DND-41 (cell line): ENCODE measurements around the gene FSD1L.

Source experiments
- ATAC-seq: fragments of 200-7000 bp; cut with Tn5 transposase; 3 replicates; pipeline ENCODE4 v1.9.1; 2021; ENCODE audit warnings: low read depth; ENCODE audit not compliant: insufficient read depth
- DNase-seq: peaks from one replicate; pipeline ENCODE4 v3.0.0-alpha.2; 2020
- H2AFZ ChIP-seq: 2 replicates; pipeline ENCODE4 v1.6.0; 2012; ENCODE audit warnings: low read depth, low read length
- H3K27ac ChIP-seq: 2 replicates; pipeline ENCODE4 v1.5.1; 2012; ENCODE audit warnings: low read length, inconsistent platforms
- H3K27me3 ChIP-seq: fragments of 200-600 bp; sonication (generic); 2 replicates; pipeline ENCODE4 v1.6.0; 2012; ENCODE audit warnings: low read length, mild to moderate bottlenecking, inconsistent platforms; ENCODE audit not compliant: insufficient read depth, poor library complexity
- H3K36me3 ChIP-seq: 2 replicates; pipeline ENCODE4 v1.5.1; 2012; ENCODE audit warnings: low read length, inconsistent platforms; ENCODE audit not compliant: insufficient read depth
- H3K4me1 ChIP-seq: 2 replicates; pipeline ENCODE4 v1.5.1; 2012; ENCODE audit warnings: mild to moderate bottlenecking, low read length; ENCODE audit not compliant: insufficient read depth
- H3K4me2 ChIP-seq: 2 replicates; pipeline ENCODE4 v1.6.0; 2012; ENCODE audit warnings: mild to moderate bottlenecking, moderate library complexity, low read length, inconsistent platforms; ENCODE audit not compliant: insufficient read depth
- H3K4me3 ChIP-seq, 2 experiments: fragments of 200-600 bp in 1 of 2; shearing (Covaris generic) in 1 of 2; 2 replicates each; pipeline ENCODE4 v1.5.1; 2012 to 2016; ENCODE audit warnings: inconsistent platforms in 2 of 2, low read length in 2 of 2, mild to moderate bottlenecking in 2 of 2, low read depth in 1 of 2, moderate library complexity in 1 of 2
- H3K79me2 ChIP-seq: 2 replicates; pipeline ENCODE4 v1.6.0; 2012; ENCODE audit warnings: low read length, inconsistent platforms; ENCODE audit not compliant: insufficient read depth
- H3K9ac ChIP-seq: 2 replicates; pipeline ENCODE4 v1.6.0; 2012; ENCODE audit warnings: low read depth, mild to moderate bottlenecking, inconsistent platforms, low read length, moderate library complexity
- H3K9me3 ChIP-seq: 2 replicates; pipeline ENCODE4 v1.5.1; 2012; ENCODE audit warnings: low read length, moderate library complexity, mild to moderate bottlenecking, inconsistent platforms; ENCODE audit not compliant: insufficient read depth, severe bottlenecking
- H4K20me1 ChIP-seq: 2 replicates; pipeline ENCODE4 v1.6.0; 2012; ENCODE audit warnings: low read length; ENCODE audit not compliant: insufficient read depth
- EZH2 ChIP-seq: IDR thresholded peaks from 3 replicates; pipeline ENCODE4 v1.6.1; 2012; ENCODE audit warnings: borderline replicate concordance, low read depth, mild to moderate bottlenecking, moderate library complexity, low read length, inconsistent platforms; ENCODE audit not compliant: severe bottlenecking
- TF ChIP-seq, protein P1 (sequence below): IDR thresholded peaks from 2 replicates; pipeline ENCODE4 v1.5.1; 2012; ENCODE audit warnings: borderline replicate concordance, low read length, moderate library complexity, mild to moderate bottlenecking; ENCODE audit not compliant: poor library complexity, severe bottlenecking; ENCODE audit errors: extremely low read depth

The FSD1L gene

GRCh38 chr9:105531530-105531929 lies 83.7 kb downstream of the FSD1L start:
- ATAC-seq (peak; percentile 31; the same call in 1 of the 3 replicates), DNase-seq (no peak)
- Histone ChIP-seq H3K79me2 (no peaks in the 10 kb centered on the region), H4K20me1 (no peaks in the 10 kb centered on the region), H3K4me3 (no peak overlapping the region), H3K36me3 (peaks cover 8% of the 10 kb centered on the region; the same call in 1 of the 2 replicates), H3K4me2 (peak overlapping the region; percentile 11; the same call in 1 of the 2 replicates), H3K9me3 (no peaks in the 10 kb centered on the region), H3K9ac (peak overlapping the region; percentile 13; the same call in 1 of the 2 replicates), H3K4me1 (peaks cover 33% of the 10 kb centered on the region), H3K27ac (peak overlapping the region; percentile 58), H3K27me3 (no peaks in the 10 kb centered on the region), H2AFZ (no peak overlapping the region)
- TF ChIP-seq, protein P1, sequence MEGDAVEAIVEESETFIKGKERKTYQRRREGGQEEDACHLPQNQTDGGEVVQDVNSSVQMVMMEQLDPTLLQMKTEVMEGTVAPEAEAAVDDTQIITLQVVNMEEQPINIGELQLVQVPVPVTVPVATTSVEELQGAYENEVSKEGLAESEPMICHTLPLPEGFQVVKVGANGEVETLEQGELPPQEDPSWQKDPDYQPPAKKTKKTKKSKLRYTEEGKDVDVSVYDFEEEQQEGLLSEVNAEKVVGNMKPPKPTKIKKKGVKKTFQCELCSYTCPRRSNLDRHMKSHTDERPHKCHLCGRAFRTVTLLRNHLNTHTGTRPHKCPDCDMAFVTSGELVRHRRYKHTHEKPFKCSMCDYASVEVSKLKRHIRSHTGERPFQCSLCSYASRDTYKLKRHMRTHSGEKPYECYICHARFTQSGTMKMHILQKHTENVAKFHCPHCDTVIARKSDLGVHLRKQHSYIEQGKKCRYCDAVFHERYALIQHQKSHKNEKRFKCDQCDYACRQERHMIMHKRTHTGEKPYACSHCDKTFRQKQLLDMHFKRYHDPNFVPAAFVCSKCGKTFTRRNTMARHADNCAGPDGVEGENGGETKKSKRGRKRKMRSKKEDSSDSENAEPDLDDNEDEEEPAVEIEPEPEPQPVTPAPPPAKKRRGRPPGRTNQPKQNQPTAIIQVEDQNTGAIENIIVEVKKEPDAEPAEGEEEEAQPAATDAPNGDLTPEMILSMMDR, result no peak
- TF ChIP-seq EZH2, result no peak

DNA sequence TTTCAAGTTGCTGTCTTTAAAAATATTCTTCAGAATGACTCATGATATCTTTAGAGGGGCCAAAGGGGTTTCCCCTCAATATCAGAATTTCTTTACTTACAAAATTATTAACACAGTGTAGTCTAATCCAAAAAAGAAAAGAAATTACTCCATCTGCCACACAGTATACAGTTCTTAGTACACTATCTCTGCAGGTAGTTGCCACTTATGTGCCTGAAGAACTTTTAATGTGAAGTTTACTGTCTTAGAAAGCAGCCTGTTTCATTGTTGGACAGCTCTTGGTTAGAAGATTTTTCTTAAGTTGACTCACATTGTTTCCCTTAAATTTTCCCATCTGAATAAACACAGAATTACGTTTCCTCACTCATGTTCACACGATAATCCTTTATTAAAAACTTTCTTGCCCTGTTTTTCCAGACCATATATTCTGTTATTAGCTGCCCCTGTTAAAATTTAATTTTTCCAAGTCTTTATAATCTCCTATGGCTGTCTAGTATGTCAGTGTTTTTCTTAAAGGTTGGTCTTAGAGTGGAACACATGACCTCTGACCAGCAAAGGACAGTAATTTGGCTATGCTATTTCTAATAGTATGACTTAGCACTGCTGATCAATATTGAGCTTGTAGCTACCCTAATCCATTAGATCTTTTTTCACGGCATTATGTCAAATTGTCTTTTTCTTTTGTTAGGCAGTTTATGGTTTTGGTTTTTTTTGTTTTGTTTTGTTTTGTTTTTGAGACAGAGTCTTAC lies 88.3 kb downstream of the FSD1L start:
- Histone ChIP-seq H3K4me2 (no peak overlapping the region), H3K36me3 (peaks cover 8% of the 10 kb centered on the region; the same call in 1 of the 2 replicates), H3K27ac (no peak overlapping the region), H3K4me3 (no peak overlapping the region), H3K27me3 (no peaks in the 10 kb centered on the region), H3K79me2 (no peaks in the 10 kb centered on the region), H3K9me3 (no peaks in the 10 kb centered on the region), H3K9ac (no peak overlapping the region), H3K4me1 (peaks cover 20% of the 10 kb centered on the region), H4K20me1 (no peaks in the 10 kb centered on the region), H2AFZ (no peak overlapping the region)
- no peak for DNase-seq
- no peak for ATAC-seq
- TF ChIP-seq EZH2, result no peak
- TF ChIP-seq, protein P1, result no peak

DNA sequence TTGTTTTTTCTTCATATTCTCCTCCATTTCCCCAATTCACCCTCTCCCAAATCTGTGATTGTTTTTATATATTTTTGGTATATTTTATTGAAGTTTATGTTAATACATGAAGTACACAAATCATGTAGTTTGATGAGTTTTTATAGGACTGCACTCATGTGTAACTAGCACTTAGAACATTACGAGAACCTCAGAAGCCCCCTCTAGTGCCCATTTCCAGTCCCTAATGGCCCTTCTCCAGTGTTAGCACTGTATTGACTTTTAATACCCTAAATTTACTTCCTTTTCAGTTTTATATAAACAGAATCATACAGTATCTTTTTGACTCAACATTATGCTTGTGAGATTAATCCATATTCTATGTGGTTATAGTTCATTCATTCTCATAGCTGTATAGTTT lies 91.6 kb downstream of the FSD1L start:
- H3K27ac ChIP-seq, result no peak overlapping the region
- TF ChIP-seq, protein P1, result peak; percentile 37
- no peak for TF ChIP-seq EZH2
- H3K4me2 ChIP-seq, result no peak overlapping the region
- ATAC-seq (no peak), DNase-seq (no peak)
- H3K9ac ChIP-seq, result no peak overlapping the region
- H3K36me3 ChIP-seq, result peaks cover 8% of the 10 kb centered on the region; the same call in 1 of the 2 replicates
- no peaks in the 10 kb centered on the region for H3K4me1 ChIP-seq
- no peaks in the 10 kb centered on the region for H3K27me3 ChIP-seq
- no peak overlapping the region for H2AFZ ChIP-seq
- H3K9me3 ChIP-seq, result no peaks in the 10 kb centered on the region
- no peaks in the 10 kb centered on the region for H4K20me1 ChIP-seq
- H3K79me2 ChIP-seq, result no peaks in the 10 kb centered on the region
- H3K4me3 ChIP-seq, result no peak overlapping the region

- Histone ChIP-seq H3K36me3 (no peaks in the 10 kb centered on the region), H3K4me2 (no peak overlapping the region), H3K4me3 (no peak overlapping the region), H4K20me1 (no peaks in the 10 kb centered on the region), H3K27ac (no peak overlapping the region), H3K4me1 (no peaks in the 10 kb centered on the region), H3K27me3 (no peaks in the 10 kb centered on the region), H2AFZ (no peak overlapping the region), H3K9ac (no peak overlapping the region), H3K9me3 (no peaks in the 10 kb centered on the region), H3K79me2 (no peaks in the 10 kb centered on the region)
- DNase-seq, result no peak
- ATAC-seq, result no peak
- TF ChIP-seq, protein P1, result no peak
- no peak for TF ChIP-seq EZH2
Observed at GRCh38 chr9:105541838-105542237, 94.0 kb downstream of the FSD1L start.
